Measurements from ENCODE around the gene CWF19L1. TPM values are rescaled to one million over a fixed set of nuclear protein-coding genes. Genes with fewer than 3 reads are reported as not detected.

The CWF19L1 gene
- total and polyA plus RNA-seq, 2 of the 13 experiments (the other 11 are each of a cell fraction or from before 2014, with no cell fraction given), result 13.6 to 42.1 TPM

GRCh38 chr10:100186253-100187212 is 80.9 kb downstream of the CWF19L1 start (continued):
- TF ChIP-seq ZMYM3 (CRISPR knock-in tag; IDR thresholded peaks at IDR 0.05) (no peak), ZBTB40 (IDR thresholded peaks at IDR 0.05) (no peak), ZBTB40 (CRISPR knock-in tag; IDR thresholded peaks at IDR 0.05) (no peak; the same call in 1 of the 2 replicates), ZNF614 (CRISPR knock-in tag; IDR thresholded peaks at IDR 0.05; ENCODE audit: borderline replicate concordance) (no peak), MYC (CRISPR knock-in tag; IDR thresholded peaks at IDR 0.05; ENCODE audit: borderline replicate concordance) (no peak), SOX5 (CRISPR knock-in tag; IDR thresholded peaks at IDR 0.05; ENCODE audit: borderline replicate concordance) (no peak), ZNF749 (CRISPR knock-in tag; IDR thresholded peaks at IDR 0.05; ENCODE audit: borderline replicate concordance) (no peak), TBX2 (CRISPR knock-in tag; IDR thresholded peaks at IDR 0.05; ENCODE audit: borderline replicate concordance) (no peak), KAT7 (CRISPR knock-in tag; IDR thresholded peaks at IDR 0.05; ENCODE audit: borderline replicate concordance) (no peak), ZKSCAN5 (CRISPR knock-in tag; IDR thresholded peaks at IDR 0.05) (no peak), ZNF343 (CRISPR knock-in tag; IDR thresholded peaks at IDR 0.05) (no peak), ZNF709 (CRISPR knock-in tag; IDR thresholded peaks at IDR 0.05) (no peak), ZNF879 (CRISPR knock-in tag; IDR thresholded peaks at IDR 0.05) (no peak), MAFG (CRISPR knock-in tag; IDR thresholded peaks at IDR 0.05) (no peak), POLR2A (IDR thresholded peaks at IDR 0.05; ENCODE audit: insufficient read depth in 1 of 2, low read depth in 2 of 2, low read length in 2 of 2) (no peak), ZNF235 (CRISPR knock-in tag; IDR thresholded peaks at IDR 0.05; ENCODE audit: borderline replicate concordance) (no peak), ZNF839 (CRISPR knock-in tag; IDR thresholded peaks at IDR 0.05; ENCODE audit: borderline replicate concordance) (no peak), PHF8 (CRISPR knock-in tag; IDR thresholded peaks at IDR 0.05) (no peak), ZFP36L1 (CRISPR knock-in tag; IDR thresholded peaks at IDR 0.05) (no peak), ZSCAN25 (CRISPR knock-in tag; IDR thresholded peaks at IDR 0.05) (no peak)

Data from HepG2 (cell line).